NCI-H1694 treated with DMSO at 0.1 percent for 48 hours (cell line): ENCODE results near the gene DLGAP4.
A peak's percentile ranks its signal among the peaks of the same experiment; 100 is the strongest.

Source experiments
- DNase-seq: peaks from one replicate; lab custom pipeline; 2025; lab: John Stamatoyannopoulos, UW

Gene DLGAP4

GRCh38 chr20:36275011-36275410 lies 31.1 kb upstream of the DLGAP4 start:
- DNase-seq = no peak

- DNase-seq = no peak
Observed at GRCh38 chr20:36275441-36276189, 30.5 kb upstream of the DLGAP4 start.

- DNase-seq = no peak
Observed at GRCh38 chr20:36277546-36277945, 28.6 kb upstream of the DLGAP4 start.

- DNase-seq = no peak
Observed at GRCh38 chr20:36279362-36279761, 26.8 kb upstream of the DLGAP4 start.

GRCh38 chr20:36279776-36280175 lies 26.4 kb upstream of the DLGAP4 start:
- no peak for DNase-seq

- DNase-seq = no peak
Observed at GRCh38 chr20:36281785-36282380, 24.3 kb upstream of the DLGAP4 start.

- DNase-seq = no peak
Observed at GRCh38 chr20:36284751-36285150, 21.4 kb upstream of the DLGAP4 start.

GRCh38 chr20:36285746-36286447 lies 20.2 kb upstream of the DLGAP4 start:
- no peak for DNase-seq

- DNase-seq = no peak
Observed at GRCh38 chr20:36297656-36298055, 8.5 kb upstream of the DLGAP4 start.

GRCh38 chr20:36298061-36298460 lies 8.1 kb upstream of the DLGAP4 start:
- no peak for DNase-seq

GRCh38 chr20:36298795-36299339 lies 7.3 kb upstream of the DLGAP4 start:
- no peak for DNase-seq

- no peak for DNase-seq
Observed at GRCh38 chr20:36299459-36299858, 6.7 kb upstream of the DLGAP4 start.

GRCh38 chr20:36301359-36302119 lies 4.6 kb upstream of the DLGAP4 start:
- no peak for DNase-seq

GRCh38 chr20:36303020-36303595 lies 3.0 kb upstream of the DLGAP4 start:
- peak; percentile 5 for DNase-seq

- no peak for DNase-seq
Observed at GRCh38 chr20:36303831-36304230, 2.3 kb upstream of the DLGAP4 start.

GRCh38 chr20:36304786-36305495 lies 1.2 kb upstream of the DLGAP4 start:
- no peak for DNase-seq

GRCh38 chr20:36306553-36307411 lies 643 bp downstream of the DLGAP4 start:
- no peak for DNase-seq

- no peak for DNase-seq
Observed at GRCh38 chr20:36307412-36308325, 1.5 kb downstream of the DLGAP4 start.

- DNase-seq = no peak
Observed at GRCh38 chr20:36308353-36308752, 2.2 kb downstream of the DLGAP4 start.
